Activated CD4-positive, alpha-beta T cell treated with anti-CD3 and anti-CD28 coated beads, Interleukin-2, amount 10 ng/mL, durations not matched to agents 24 days and 14 days (primary cell): ENCODE data around the gene SBK2. TPM values are rescaled to one million over a fixed set of nuclear protein-coding genes. Genes with fewer than 3 reads are reported as not detected.
A peak's percentile ranks its signal among the peaks of the same experiment; 100 is the strongest.

Source experiments
- DNase-seq: peaks from one replicate; pipeline ENCODE4 v3.0.0; 2022
- H3K27ac Mint-ChIP-seq: one replicate; pipeline ENCODE4 v1.8.0; 2022; ENCODE audit warnings: mild to moderate bottlenecking, mixed read lengths
- H3K27me3 Mint-ChIP-seq: one replicate; pipeline ENCODE4 v1.8.0; 2022; ENCODE audit warnings: mixed read lengths
- H3K36me3 Mint-ChIP-seq: one replicate; pipeline ENCODE4 v1.8.0; 2022; ENCODE audit warnings: low read depth, mild to moderate bottlenecking, mixed read lengths
- H3K4me1 Mint-ChIP-seq: one replicate; pipeline ENCODE4 v1.8.0; 2021; ENCODE audit warnings: mixed read lengths
- H3K4me3 Mint-ChIP-seq: one replicate; pipeline ENCODE4 v1.8.0; 2022; ENCODE audit warnings: mild to moderate bottlenecking, moderate library complexity, mixed read lengths
- H3K9me3 Mint-ChIP-seq: one replicate; pipeline ENCODE4 v1.8.0; 2021; ENCODE audit warnings: mixed read lengths
- intact Hi-C: fragments of 100-400 bp; cut with micrococcal nuclease; formaldehyde crosslinking; loops from one replicate; pipeline ENCODE4 v1.15.1; 2023
- total RNA-seq: library from RNA; stranded (reverse); gene quantifications from 2 replicates; pipeline ENCODE4 v1.2.3, GENCODE V29; 2022

The SBK2 gene
- total RNA-seq, 1 donor from 2014 or later = not detected

GRCh38 chr19:55494172-55494761 is 42.7 kb downstream of the SBK2 start:
- Mint-ChIP-seq H3K27me3 (peaks cover 3% of the 10 kb centered on the region), H3K4me3 (peak overlapping the region; percentile 43)
- intact Hi-C loops = no loop called here

GRCh38 chr19:55493645-55494171 is 43.2 kb downstream of the SBK2 start:
- no peaks in the 10 kb centered on the region for H3K36me3 Mint-ChIP-seq
- H3K4me1 Mint-ChIP-seq = peaks cover 3% of the 10 kb centered on the region
- H3K9me3 Mint-ChIP-seq = no peaks in the 10 kb centered on the region
- intact Hi-C loops = no loop called here
- no peak overlapping the region for H3K4me3 Mint-ChIP-seq
- no peak for DNase-seq
- H3K27ac Mint-ChIP-seq = no peak overlapping the region
- H3K27me3 Mint-ChIP-seq = peaks cover 3% of the 10 kb centered on the region

More at GRCh38 chr19:55494172-55494761, 42.7 kb downstream of the SBK2 start:
- H3K27ac Mint-ChIP-seq = no peak overlapping the region
- H3K4me1 Mint-ChIP-seq = peaks cover 3% of the 10 kb centered on the region
- no peaks in the 10 kb centered on the region for H3K9me3 Mint-ChIP-seq
- no peak for DNase-seq
- H3K36me3 Mint-ChIP-seq = no peaks in the 10 kb centered on the region

GRCh38 chr19:55493052-55493644 is 43.8 kb downstream of the SBK2 start:
- Mint-ChIP-seq H3K4me3 (no peak overlapping the region), H3K4me1 (peaks cover 3% of the 10 kb centered on the region), H3K36me3 (no peaks in the 10 kb centered on the region), H3K27me3 (peaks cover 3% of the 10 kb centered on the region), H3K27ac (no peak overlapping the region), H3K9me3 (no peaks in the 10 kb centered on the region)
- intact Hi-C loops = no loop called here
- DNase-seq = no peak

GRCh38 chr19:55492362-55492944 is 44.5 kb downstream of the SBK2 start:
- Mint-ChIP-seq H3K9me3 (no peaks in the 10 kb centered on the region), H3K4me1 (peaks cover 5% of the 10 kb centered on the region), H3K27me3 (peaks cover 3% of the 10 kb centered on the region), H3K27ac (no peak overlapping the region), H3K4me3 (no peak overlapping the region), H3K36me3 (no peaks in the 10 kb centered on the region)
- no peak for DNase-seq
- intact Hi-C loops = no loop called here

- peaks cover 7% of the 10 kb centered on the region for H3K4me1 Mint-ChIP-seq
- peaks cover 3% of the 10 kb centered on the region for H3K27me3 Mint-ChIP-seq
- H3K27ac Mint-ChIP-seq = no peak overlapping the region
- H3K36me3 Mint-ChIP-seq = no peaks in the 10 kb centered on the region
- no peaks in the 10 kb centered on the region for H3K9me3 Mint-ChIP-seq
- intact Hi-C loops = no loop called here
- DNase-seq = no peak
- H3K4me3 Mint-ChIP-seq = no peak overlapping the region
These were observed 45.2 kb downstream of the SBK2 start for GRCh38 chr19:55491546-55492360.

- no peaks in the 10 kb centered on the region for H3K9me3 Mint-ChIP-seq
- peaks cover 11% of the 10 kb centered on the region for H3K4me1 Mint-ChIP-seq
- no peak for DNase-seq
- intact Hi-C loops = no loop called here
- no peak overlapping the region for H3K27ac Mint-ChIP-seq
- peaks cover 3% of the 10 kb centered on the region for H3K27me3 Mint-ChIP-seq
- no peak overlapping the region for H3K4me3 Mint-ChIP-seq
- peaks cover 3% of the 10 kb centered on the region for H3K36me3 Mint-ChIP-seq
These were observed 46.2 kb downstream of the SBK2 start for GRCh38 chr19:55490478-55491432.

- no peak for DNase-seq
- H3K36me3 Mint-ChIP-seq = peaks cover 3% of the 10 kb centered on the region
- intact Hi-C loops = no loop called here
- H3K4me3 Mint-ChIP-seq = no peak overlapping the region
- H3K9me3 Mint-ChIP-seq = no peaks in the 10 kb centered on the region
- no peak overlapping the region for H3K27ac Mint-ChIP-seq
- peaks cover 11% of the 10 kb centered on the region for H3K4me1 Mint-ChIP-seq
- H3K27me3 Mint-ChIP-seq = peaks cover 3% of the 10 kb centered on the region
These were observed 47.0 kb downstream of the SBK2 start for GRCh38 chr19:55489711-55490477.

GRCh38 chr19:55488986-55489710 is 47.8 kb downstream of the SBK2 start:
- Mint-ChIP-seq H3K27me3 (peaks cover 3% of the 10 kb centered on the region), H3K4me1 (peaks cover 8% of the 10 kb centered on the region), H3K9me3 (no peaks in the 10 kb centered on the region), H3K36me3 (peaks cover 3% of the 10 kb centered on the region), H3K4me3 (no peak overlapping the region), H3K27ac (no peak overlapping the region)
- no peak for DNase-seq
- intact Hi-C loops = no loop called here

GRCh38 chr19:55487924-55488687 is 48.8 kb downstream of the SBK2 start, which contains the start of gene SSC5D:
SSC5D (plus strand) TSS chr19:55488436; CDS start chr19:55488590, 154 bp downstream.
- Mint-ChIP-seq H3K4me3 (peak within 1 kb of the TSS; percentile 24), H3K27ac (peak within 1 kb of the TSS; percentile 74), H3K27me3 (peaks cover 3% of the 10 kb centered on the region), H3K36me3 (peaks cover 3% of the 10 kb centered on the region), H3K4me1 (peaks cover 8% of the 10 kb centered on the region), H3K9me3 (no peaks in the 10 kb centered on the region)
- DNase-seq = no peak
- intact Hi-C loops = no loop called here

GRCh38 chr19:55486971-55487923 is 49.7 kb downstream of the SBK2 start:
- no peak for DNase-seq
- H3K4me3 Mint-ChIP-seq = peak overlapping the region; percentile 24
- H3K36me3 Mint-ChIP-seq = peaks cover 3% of the 10 kb centered on the region
- intact Hi-C loops = no loop called here
- peaks cover 3% of the 10 kb centered on the region for H3K27me3 Mint-ChIP-seq
- no peaks in the 10 kb centered on the region for H3K9me3 Mint-ChIP-seq
- peaks cover 8% of the 10 kb centered on the region for H3K4me1 Mint-ChIP-seq
- H3K27ac Mint-ChIP-seq = peak overlapping the region; percentile 74
